Activated CD4-positive, alpha-beta T cell treated with anti-CD3 and anti-CD28 coated beads for 48 hours (primary cell): ENCODE measurements around the gene CENPVL3.
"Not testable (repeated sequence)": the region's sequence is repeated elsewhere in the genome, so short reads cannot be mapped to it uniquely, and the experiment has no call there.

ENCODE experiments used
- DNase-seq: peaks from one replicate; pipeline ENCODE4 v3.0.0-alpha.2; 2020

CENPVL3 gene

GRCh38 chrX:51618241-51619155 lies at the start of gene CENPVL3:
Gene CENPVL3, minus strand, starts transcription at chrX:51618912. Its CDS starts 39 bp downstream, at chrX:51618873.
- peak; percentile 27 for DNase-seq

- no peak for DNase-seq
Observed at GRCh38 chrX:51665981-51666380, 47.3 kb upstream of the CENPVL3 start.

GRCh38 chrX:51643377-51643776 lies 24.7 kb upstream of the CENPVL3 start:
- no peak for DNase-seq

- DNase-seq: no peak
Observed at GRCh38 chrX:51641421-51642021, 22.8 kb upstream of the CENPVL3 start.

- DNase-seq: not testable (repeated sequence)
Observed at GRCh38 chrX:51636511-51636910, 17.8 kb upstream of the CENPVL3 start.

- no peak for DNase-seq
Observed at GRCh38 chrX:51614353-51615012, 4.2 kb downstream of the CENPVL3 start.

- no peak for DNase-seq
Observed at GRCh38 chrX:51608766-51609165, 9.9 kb downstream of the CENPVL3 start.

- peak; percentile 6 for DNase-seq
Observed at GRCh38 chrX:51608126-51608525, 10.6 kb downstream of the CENPVL3 start.

- DNase-seq: no peak
Observed at GRCh38 chrX:51606446-51606845, 12.3 kb downstream of the CENPVL3 start.

GRCh38 chrX:51598899-51599298 lies 19.8 kb downstream of the CENPVL3 start:
- DNase-seq: no peak

- DNase-seq: no peak
Observed at GRCh38 chrX:51571874-51572273, 46.8 kb downstream of the CENPVL3 start.

GRCh38 chrX:51569561-51569960 lies 49.2 kb downstream of the CENPVL3 start:
- DNase-seq: no peak

GRCh38 chrX:51568586-51568985 lies 50.1 kb downstream of the CENPVL3 start:
- no peak for DNase-seq
